DOHH2 (cell line): ENCODE measurements around the gene SMAD5.

Source experiments
- H3F3A ChIP-seq: fragments of 200-600 bp; sonication (generic), shearing (Covaris generic); 2 replicates; pipeline ENCODE4 v1.6.0; 2016; ENCODE audit warnings: antibody characterized with exemption, mild to moderate bottlenecking; ENCODE audit not compliant: control insufficient read depth, insufficient read depth
- H3K27ac ChIP-seq: fragments of 200-600 bp; sonication (generic); 2 replicates; pipeline ENCODE4 v1.5.1; 2014; ENCODE audit warnings: low read depth, mild to moderate bottlenecking, low read length, moderate library complexity
- H3K27me3 ChIP-seq: fragments of 200-600 bp; sonication (generic); 2 replicates; pipeline ENCODE4 v1.6.1; 2014; ENCODE audit warnings: mild to moderate bottlenecking, low read length, mixed read lengths; ENCODE audit not compliant: control insufficient read depth
- H3K36me3 ChIP-seq: fragments of 200-600 bp; sonication (generic); 2 replicates; pipeline ENCODE4 v1.6.1; 2014; ENCODE audit warnings: mild to moderate bottlenecking, low read length, moderate library complexity, mixed read lengths; ENCODE audit not compliant: control insufficient read depth
- H3K4me1 ChIP-seq: fragments of 200-600 bp; sonication (generic); 2 replicates; pipeline ENCODE4 v1.6.1; 2014; ENCODE audit warnings: mild to moderate bottlenecking, low read length, mixed read lengths; ENCODE audit not compliant: control insufficient read depth
- H3K4me2 ChIP-seq: fragments of 200-600 bp; sonication (generic); 2 replicates; pipeline ENCODE4 v1.6.0; 2014; ENCODE audit warnings: mild to moderate bottlenecking, low read length, moderate library complexity
- H3K4me3 ChIP-seq: fragments of 200-600 bp; sonication (generic); 2 replicates; pipeline ENCODE4 v1.5.1; 2014; ENCODE audit warnings: mild to moderate bottlenecking, low read length, mixed read lengths
- H3K79me2 ChIP-seq: fragments of 200-600 bp; sonication (generic); 2 replicates; pipeline ENCODE4 v1.6.1; 2014; ENCODE audit warnings: mild to moderate bottlenecking, low read length, mixed read lengths; ENCODE audit not compliant: control insufficient read depth
- H3K9me2 ChIP-seq: fragments of 200-600 bp; sonication (generic); replicated peaks from 2 replicates; pipeline ENCODE4 v1.6.1; 2014; ENCODE audit warnings: mild to moderate bottlenecking, low read length, mixed read lengths; ENCODE audit not compliant: control insufficient read depth
- H3K9me3 ChIP-seq: fragments of 200-600 bp; sonication (generic); 2 replicates; pipeline ENCODE4 v1.6.1; 2014; ENCODE audit warnings: antibody characterized with exemption, low read length, mixed read lengths; ENCODE audit not compliant: control insufficient read depth, insufficient read depth
- H4K20me1 ChIP-seq: fragments of 200-600 bp; sonication (generic); 2 replicates; pipeline ENCODE4 v1.6.0; 2014; ENCODE audit warnings: low read depth, mild to moderate bottlenecking, antibody characterized with exemption, low read length, moderate library complexity; ENCODE audit not compliant: control insufficient read depth, insufficient read depth
- CTCF ChIP-seq: fragments of 200-600 bp; sonication (generic); IDR thresholded peaks from one replicate; pipeline ENCODE4 v1.5.1; 2014; ENCODE audit warnings: antibody characterized with exemption, mild to moderate bottlenecking, low read depth, low read length; ENCODE audit not compliant: poor library complexity, severe bottlenecking
- EZH2phosphoT487 ChIP-seq: fragments of 200-600 bp; sonication (generic); IDR thresholded peaks from 2 replicates; pipeline ENCODE4 v1.6.1; 2017; ENCODE audit warnings: borderline replicate concordance, mild to moderate bottlenecking, antibody characterized with exemption, low read length, moderate library complexity, mixed read lengths

SMAD5 gene

GRCh38 chr5:136166909-136167308 is 34.3 kb downstream of the SMAD5 start:
- Histone ChIP-seq H3K4me1 (peaks cover 99% of the 10 kb centered on the region), H3K27me3 (no peaks in the 10 kb centered on the region), H3K9me3 (no peaks in the 10 kb centered on the region), H3F3A (peaks cover 44% of the 10 kb centered on the region), H3K79me2 (peaks cover 81% of the 10 kb centered on the region), H3K4me3 (peak overlapping the region; percentile 69), H3K4me2 (peak overlapping the region; percentile 88), H4K20me1 (no peaks in the 10 kb centered on the region), H3K36me3 (peaks cover 91% of the 10 kb centered on the region), H3K9me2 (no peaks in the 10 kb centered on the region), H3K27ac (peak overlapping the region; percentile 99)
- TF ChIP-seq EZH2phosphoT487 (no peak), CTCF (no peak)

DNA sequence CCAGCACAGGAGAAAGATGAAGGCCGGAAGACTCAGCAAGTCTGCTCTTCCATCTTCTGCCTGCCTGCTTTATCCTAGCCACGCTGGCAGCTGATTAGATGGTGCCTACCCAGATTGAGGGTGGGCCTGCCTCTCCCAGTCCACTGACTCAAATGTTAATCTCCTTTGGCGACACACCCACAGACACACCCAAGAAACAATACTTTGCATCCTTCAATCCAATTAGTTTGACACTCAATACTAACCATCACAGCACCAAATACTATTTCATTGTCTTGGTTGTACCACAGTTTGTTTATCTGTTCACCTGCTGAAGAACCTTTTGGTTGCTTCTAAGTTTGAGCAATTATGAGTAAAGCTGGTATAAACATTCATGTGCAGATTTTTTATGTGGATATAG is 36.6 kb downstream of the SMAD5 start:
- Histone ChIP-seq H3F3A (peaks cover 38% of the 10 kb centered on the region), H3K9me2 (no peaks in the 10 kb centered on the region), H3K27ac (0 out of 2 replicates have a peak overlapping the region, but pooled peaks have one; percentile 16), H3K4me3 (no peak overlapping the region), H3K27me3 (no peaks in the 10 kb centered on the region), H3K4me2 (peak overlapping the region; percentile 21; the same call in 1 of the 2 replicates), H3K9me3 (no peaks in the 10 kb centered on the region), H4K20me1 (no peaks in the 10 kb centered on the region), H3K4me1 (peaks cover 99% of the 10 kb centered on the region), H3K36me3 (peaks cover 86% of the 10 kb centered on the region), H3K79me2 (peaks cover 85% of the 10 kb centered on the region)
- TF ChIP-seq EZH2phosphoT487 (no peak), CTCF (no peak)

GRCh38 chr5:136174021-136174659 is 41.5 kb downstream of the SMAD5 start:
- peaks cover 89% of the 10 kb centered on the region for H3K36me3 ChIP-seq
- peaks cover 13% of the 10 kb centered on the region for H3F3A ChIP-seq
- TF ChIP-seq EZH2phosphoT487 (no peak), CTCF (peak; percentile 86)
- peak overlapping the region; percentile 52 for H3K27ac ChIP-seq
- peak overlapping the region; percentile 58 for H3K4me2 ChIP-seq
- no peaks in the 10 kb centered on the region for H3K27me3 ChIP-seq
- no peaks in the 10 kb centered on the region for H4K20me1 ChIP-seq
- H3K9me2 ChIP-seq, result no peaks in the 10 kb centered on the region
- H3K4me3 ChIP-seq, result peak overlapping the region; percentile 23; the same call in 1 of the 2 replicates
- H3K79me2 ChIP-seq, result peaks cover 58% of the 10 kb centered on the region
- peaks cover 53% of the 10 kb centered on the region for H3K4me1 ChIP-seq
- H3K9me3 ChIP-seq, result no peaks in the 10 kb centered on the region
